Keratinocyte (primary cell): ENCODE measurements around the gene QSOX2. TPM values are rescaled to one million over a fixed set of nuclear protein-coding genes. Genes with fewer than 3 reads are reported as not detected.

Experiments
- DNase-seq: peaks from one replicate; pipeline ENCODE4 v3.0.0-alpha.2; 2011; ENCODE audit warnings: low read depth, missing footprints, low spot score
- FAIRE-seq: peaks from 2 replicates; lab custom pipeline; 2011; peaks lifted over from hg19 to GRCh38; lab: Jason Lieb, UNC
- H2AFZ ChIP-seq: 2 replicates; pipeline ENCODE4 v1.6.0; 2012; ENCODE audit warnings: low read length, control low read depth, inconsistent platforms; ENCODE audit not compliant: control insufficient read depth
- H3K27ac ChIP-seq: 2 replicates; pipeline ENCODE4 v1.5.1; 2011; ENCODE audit warnings: low read length; ENCODE audit not compliant: control insufficient read depth, insufficient read depth
- H3K27me3 ChIP-seq: 3 replicates; pipeline ENCODE4 v1.6.0; 2011; ENCODE audit warnings: low read length; ENCODE audit not compliant: control insufficient read depth, insufficient read depth; ENCODE audit errors: extremely low read depth
- H3K36me3 ChIP-seq, 2 experiments: 2 replicates in 1 of 2; 3 replicates in 1 of 2; pipeline ENCODE4 v1.5.1; 2011; ENCODE audit warnings: low read length in 2 of 2, mild to moderate bottlenecking in 1 of 2; ENCODE audit not compliant: control insufficient read depth in 2 of 2, insufficient read depth in 2 of 2; ENCODE audit errors: extremely low read depth in 1 of 2
- H3K4me1 ChIP-seq: 3 replicates; pipeline ENCODE4 v1.5.1; 2011; ENCODE audit warnings: low read length; ENCODE audit not compliant: control insufficient read depth, insufficient read depth; ENCODE audit errors: extremely low read depth
- H3K4me2 ChIP-seq: 3 replicates; pipeline ENCODE4 v1.6.0; 2011; ENCODE audit warnings: low read depth, low read length; ENCODE audit not compliant: control insufficient read depth, insufficient read depth; ENCODE audit errors: extremely low read depth
- H3K4me3 ChIP-seq, 3 experiments: fragments of 200-600 bp in 1 of 3; sonication (generic) in 1 of 3; 2 replicates in 2 of 3; 3 replicates in 1 of 3; pipeline ENCODE4 v1.5.1; 2011 to 2016; ENCODE audit warnings: low read length in 3 of 3, mild to moderate bottlenecking in 3 of 3, control low read depth in 2 of 3, inconsistent platforms in 1 of 3, low read depth in 1 of 3, mixed read lengths in 1 of 3, mixed run types in 1 of 3, moderate library complexity in 1 of 3; ENCODE audit not compliant: control insufficient read depth in 2 of 3, insufficient read depth in 2 of 3; ENCODE audit errors: extremely low read depth in 1 of 3
- H3K79me2 ChIP-seq: 2 replicates; pipeline ENCODE4 v1.6.0; 2012; ENCODE audit warnings: low read length; ENCODE audit not compliant: control insufficient read depth, insufficient read depth
- H3K9ac ChIP-seq: 3 replicates; pipeline ENCODE4 v1.6.0; 2011; ENCODE audit warnings: low read length; ENCODE audit not compliant: control insufficient read depth, insufficient read depth; ENCODE audit errors: extremely low read depth
- H3K9me1 ChIP-seq: 3 replicates; pipeline ENCODE4 v1.6.0; 2011; ENCODE audit warnings: low read length; ENCODE audit not compliant: control insufficient read depth, insufficient read depth; ENCODE audit errors: extremely low read depth
- H3K9me3 ChIP-seq: 2 replicates; pipeline ENCODE4 v1.5.1; 2012; ENCODE audit warnings: low read depth, low read length; ENCODE audit not compliant: control insufficient read depth
- H4K20me1 ChIP-seq: 3 replicates; pipeline ENCODE4 v1.6.0; 2011; ENCODE audit warnings: low read length; ENCODE audit not compliant: control insufficient read depth, insufficient read depth; ENCODE audit errors: extremely low read depth
- CTCF ChIP-seq, 3 experiments: IDR thresholded peaks in 1 of 3; conservative IDR thresholded peaks in 1 of 3; optimal IDR thresholded peaks in 1 of 3; 2 replicates in 2 of 3; 3 replicates in 1 of 3; pipeline versions ENCODE3 to v1.5.1; 2011; ENCODE audit warnings: low read length in 3 of 3, mild to moderate bottlenecking in 3 of 3, moderate library complexity in 2 of 3, control low read depth in 1 of 3, inconsistent platforms in 1 of 3; ENCODE audit not compliant: insufficient read depth in 2 of 3; ENCODE audit errors: extremely low read depth in 1 of 3
- EZH2 ChIP-seq: IDR thresholded peaks from one replicate; pipeline ENCODE4 v1.6.1; 2012; ENCODE audit warnings: inconsistent platforms, mild to moderate bottlenecking, low read length, moderate library complexity
- dilution Hi-C: fragments of 300-500 bp; cut with MboI; formaldehyde crosslinking; loops from one replicate; pipeline ENCODE4 v1.7.0; 2020; ENCODE audit warnings: low sequenced_read_pairs; ENCODE audit not compliant: extremely low pct_ligation_motif_present
- polyA plus RNA-seq, 5 experiments: library from polyadenylated mRNA; depleted of rRNA in 3 of 5; stranded (reverse) in 3 of 5; stranded (forward) in 1 of 5; unstranded in 1 of 5; fragments of >200 nt; gene quantifications; 1 replicate in 1 of 5; 2 replicates in 3 of 5; 3 replicates in 1 of 5; pipeline versions ENCODE4 v1.2.1 to v1.2.3, GENCODE V29; 2011 to 2012; ENCODE audit warnings: missing spikeins in 2 of 5, low read depth in 1 of 5, low replicate concordance in 1 of 5

The QSOX2 gene
- polyA plus RNA-seq, 1 donor (not counting 4 experiments of a cell fraction or from before 2014, with no cell fraction given), result 11.9 TPM

GRCh38 chr9:136249877-136250559, 4.4 kb upstream of the QSOX2 start:
- Histone ChIP-seq H3K4me1 (peaks cover 11% of the 10 kb centered on the region), H3K4me3 (no peak overlapping the region), H3K9me1 (no peaks in the 10 kb centered on the region), H3K79me2 (peaks cover 1% of the 10 kb centered on the region), H3K9me3 (no peaks in the 10 kb centered on the region), H3K27me3 (peaks cover 54% of the 10 kb centered on the region), H3K4me2 (no peak overlapping the region), H3K36me3 (no peaks in the 10 kb centered on the region), H4K20me1 (peaks cover 3% of the 10 kb centered on the region), H2AFZ (no peak overlapping the region), H3K9ac (no peak overlapping the region), H3K27ac (no peak overlapping the region)
- TF ChIP-seq CTCF (optimal IDR thresholded peaks at IDR 0.05 in 1 of 3, IDR thresholded peaks at IDR 0.05 in 1 of 3, conservative IDR thresholded peaks at IDR 0.05 in 1 of 3; ENCODE audit: extremely low read depth in 1 of 3, insufficient read depth in 2 of 3, low read length in 3 of 3) (no peak), EZH2 (no peak)
- no peak for DNase-seq
- dilution Hi-C loops, result no loop called here
- FAIRE-seq, result no peak

GRCh38 chr9:136248951-136249876, 3.6 kb upstream of the QSOX2 start:
- Histone ChIP-seq H4K20me1 (peaks cover 3% of the 10 kb centered on the region), H3K9ac (no peak overlapping the region), H3K27me3 (peaks cover 46% of the 10 kb centered on the region), H3K9me3 (no peaks in the 10 kb centered on the region), H3K79me2 (peaks cover 8% of the 10 kb centered on the region), H2AFZ (no peak overlapping the region), H3K36me3 (no peaks in the 10 kb centered on the region), H3K4me1 (peaks cover 19% of the 10 kb centered on the region), H3K27ac (no peak overlapping the region), H3K4me2 (no peak overlapping the region), H3K4me3 (no peak overlapping the region), H3K9me1 (peaks cover 3% of the 10 kb centered on the region)
- no peak for TF ChIP-seq EZH2
- no peak for TF ChIP-seq CTCF (optimal IDR thresholded peaks at IDR 0.05 in 1 of 3, IDR thresholded peaks at IDR 0.05 in 1 of 3, conservative IDR thresholded peaks at IDR 0.05 in 1 of 3; ENCODE audit: extremely low read depth in 1 of 3, insufficient read depth in 2 of 3, low read length in 3 of 3)
- FAIRE-seq (no peak), DNase-seq (no peak)
- dilution Hi-C loops, result no loop called here
